SU-DHL-6 (cell line): Measurements from ENCODE around the gene COL18A1.

Experiments
- H2AFZ ChIP-seq: fragments of 200-600 bp; sonication (generic); 2 replicates; pipeline ENCODE4 v1.6.1; 2014; ENCODE audit warnings: low read depth, mild to moderate bottlenecking, moderate library complexity, mixed read lengths, antibody characterized with exemption, low read length; ENCODE audit not compliant: severe bottlenecking
- H3F3A ChIP-seq: fragments of 200-600 bp; shearing (Covaris generic); 2 replicates; pipeline ENCODE4 v1.6.0; 2016; ENCODE audit warnings: antibody characterized with exemption, mild to moderate bottlenecking; ENCODE audit not compliant: insufficient read depth
- H3K27ac ChIP-seq: fragments of 200-600 bp; sonication (generic); 2 replicates; pipeline ENCODE4 v1.5.1; 2016; ENCODE audit warnings: low read depth, mild to moderate bottlenecking, low read length, moderate library complexity, mixed read lengths
- H3K27me3 ChIP-seq: fragments of 200-600 bp; sonication (generic), shearing (Covaris generic); 2 replicates; pipeline ENCODE4 v1.6.0; 2014; ENCODE audit warnings: mild to moderate bottlenecking, low read length
- H3K36me3 ChIP-seq: fragments of 200-600 bp; sonication (generic); 2 replicates; pipeline ENCODE4 v1.6.1; 2014; ENCODE audit warnings: mild to moderate bottlenecking, low read length, mixed read lengths
- H3K4me2 ChIP-seq: fragments of 300-600, 200-600 bp; shearing (Covaris generic), sonication (generic); 2 replicates; pipeline ENCODE4 v1.6.0; 2014; ENCODE audit warnings: low read length, low read depth, mild to moderate bottlenecking; ENCODE audit not compliant: poor library complexity, severe bottlenecking
- H3K4me3 ChIP-seq: fragments of 200-600 bp; sonication (generic); 2 replicates; pipeline ENCODE4 v1.5.1; 2014; ENCODE audit warnings: antibody characterized with exemption, low read length, mild to moderate bottlenecking, mixed read lengths; ENCODE audit not compliant: insufficient read depth, poor library complexity, severe bottlenecking
- H3K79me2 ChIP-seq: fragments of 200-600 bp; sonication (generic); 2 replicates; pipeline ENCODE4 v1.6.1; 2014; ENCODE audit warnings: mild to moderate bottlenecking, low read length, moderate library complexity; ENCODE audit not compliant: insufficient read depth
- H3K9ac ChIP-seq: fragments of 200-600 bp; sonication (generic); 2 replicates; pipeline ENCODE4 v1.7.0; 2014; ENCODE audit warnings: mild to moderate bottlenecking, low read length
- H3K9me2 ChIP-seq: fragments of 200-600 bp; sonication (generic); replicated peaks from 2 replicates; pipeline ENCODE4 v1.6.1; 2014; ENCODE audit warnings: low read length; ENCODE audit not compliant: insufficient read depth
- H3K9me3 ChIP-seq: fragments of 200-600 bp; sonication (generic); 2 replicates; pipeline ENCODE4 v1.6.1; 2014; ENCODE audit warnings: low read length, mixed read lengths; ENCODE audit not compliant: insufficient read depth
- H4K20me1 ChIP-seq: fragments of 200-600 bp; sonication (generic); 2 replicates; pipeline ENCODE4 v1.6.1; 2014; ENCODE audit warnings: low read depth, mild to moderate bottlenecking, antibody characterized with exemption, low read length, moderate library complexity, mixed read lengths
- CTCF ChIP-seq: fragments of 200-600 bp; sonication (generic); IDR thresholded peaks from one replicate; pipeline ENCODE4 v1.5.1; 2017; ENCODE audit warnings: antibody characterized with exemption, mild to moderate bottlenecking, low read length, moderate library complexity; ENCODE audit not compliant: insufficient read depth, poor library complexity, severe bottlenecking
- EZH2phosphoT487 ChIP-seq: fragments of 200-600 bp; sonication (generic), shearing (Covaris generic); conservative IDR thresholded peaks from 2 replicates; pipeline ENCODE4 v1.6.1; 2018; ENCODE audit warnings: mild to moderate bottlenecking, antibody characterized with exemption, low read length, moderate library complexity, mixed read lengths

The COL18A1 gene

GRCh38 chr21:45405819-45406762 lies 1.1 kb downstream of the COL18A1 start:
- Histone ChIP-seq H2AFZ (no peak overlapping the region), H3K27me3 (no peaks in the 10 kb centered on the region), H3K9me3 (no peaks in the 10 kb centered on the region), H3F3A (no peaks in the 10 kb centered on the region), H3K4me2 (no peak overlapping the region), H3K9ac (no peak overlapping the region), H3K27ac (no peak overlapping the region), H3K36me3 (no peaks in the 10 kb centered on the region), H3K79me2 (no peaks in the 10 kb centered on the region), H4K20me1 (no peaks in the 10 kb centered on the region), H3K9me2 (no peaks in the 10 kb centered on the region), H3K4me3 (no peak overlapping the region)
- TF ChIP-seq CTCF = no peak
- TF ChIP-seq EZH2phosphoT487 = no peak

- no peaks in the 10 kb centered on the region for H3F3A ChIP-seq
- H3K9ac ChIP-seq = no peak overlapping the region
- H3K27me3 ChIP-seq = no peaks in the 10 kb centered on the region
- no peaks in the 10 kb centered on the region for H3K9me2 ChIP-seq
- no peak overlapping the region for H3K4me2 ChIP-seq
- TF ChIP-seq CTCF (no peak), EZH2phosphoT487 (no peak)
- H3K9me3 ChIP-seq = no peaks in the 10 kb centered on the region
- no peaks in the 10 kb centered on the region for H3K36me3 ChIP-seq
- H3K4me3 ChIP-seq = no peak overlapping the region
- H2AFZ ChIP-seq = no peak overlapping the region
- H3K27ac ChIP-seq = no peak overlapping the region
- H4K20me1 ChIP-seq = no peaks in the 10 kb centered on the region
- no peaks in the 10 kb centered on the region for H3K79me2 ChIP-seq
Observed at GRCh38 chr21:45406801-45407628, 2.0 kb downstream of the COL18A1 start.

GRCh38 chr21:45407629-45408247 lies 2.8 kb downstream of the COL18A1 start:
- TF ChIP-seq CTCF = no peak
- TF ChIP-seq EZH2phosphoT487 = no peak
- no peak overlapping the region for H3K9ac ChIP-seq
- no peaks in the 10 kb centered on the region for H3F3A ChIP-seq
- no peak overlapping the region for H2AFZ ChIP-seq
- no peaks in the 10 kb centered on the region for H3K9me3 ChIP-seq
- no peak overlapping the region for H3K4me2 ChIP-seq
- no peaks in the 10 kb centered on the region for H4K20me1 ChIP-seq
- H3K27me3 ChIP-seq = no peaks in the 10 kb centered on the region
- no peaks in the 10 kb centered on the region for H3K79me2 ChIP-seq
- no peak overlapping the region for H3K27ac ChIP-seq
- no peaks in the 10 kb centered on the region for H3K9me2 ChIP-seq
- no peak overlapping the region for H3K4me3 ChIP-seq
- H3K36me3 ChIP-seq = no peaks in the 10 kb centered on the region
